ENCODE measurements around the gene PRR33.
"Not testable (repeated sequence)": the region's sequence is repeated elsewhere in the genome, so short reads cannot be mapped to it uniquely, and the experiment has no call there.

The PRR33 gene

DNA sequence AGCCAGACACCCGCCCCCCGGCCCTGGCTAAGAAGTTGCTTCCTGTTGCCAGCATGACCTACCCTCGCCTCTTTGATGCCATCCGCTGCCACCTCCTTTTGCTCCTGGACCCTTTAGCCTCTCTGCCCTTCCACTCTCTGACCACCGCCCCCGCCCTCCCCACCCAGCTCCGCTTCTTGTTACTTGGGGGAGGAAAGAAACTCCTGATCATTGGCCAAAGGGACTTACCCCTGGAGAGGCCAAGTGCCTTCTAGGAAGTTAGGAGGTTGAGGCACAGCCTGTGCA lies at the start of gene PRR33:
PRR33 (minus strand) TSS at position 65 of the 285 bp plus-strand sequence. CDS start 1,311 bp downstream, outside the sequence.
- no peak for DNase-seq

DNA sequence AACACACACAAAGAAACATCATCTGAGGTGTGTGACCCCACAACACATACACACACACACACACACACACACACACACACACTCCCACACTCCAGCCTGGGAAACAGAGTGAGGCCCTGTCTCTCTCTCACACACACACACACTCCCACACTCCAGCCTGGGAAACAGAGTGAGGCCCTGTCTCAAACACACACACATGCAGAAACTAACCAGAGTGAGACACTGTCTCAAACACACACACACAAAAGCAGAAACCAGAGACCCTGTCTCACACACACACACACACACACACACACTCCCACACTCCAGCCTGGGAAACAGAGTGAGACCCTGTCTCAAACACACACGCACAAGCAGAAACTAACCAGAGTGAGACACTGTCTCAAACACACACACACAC lies 48.1 kb upstream of the PRR33 start:
- DNase-seq: not testable (repeated sequence)

DNA sequence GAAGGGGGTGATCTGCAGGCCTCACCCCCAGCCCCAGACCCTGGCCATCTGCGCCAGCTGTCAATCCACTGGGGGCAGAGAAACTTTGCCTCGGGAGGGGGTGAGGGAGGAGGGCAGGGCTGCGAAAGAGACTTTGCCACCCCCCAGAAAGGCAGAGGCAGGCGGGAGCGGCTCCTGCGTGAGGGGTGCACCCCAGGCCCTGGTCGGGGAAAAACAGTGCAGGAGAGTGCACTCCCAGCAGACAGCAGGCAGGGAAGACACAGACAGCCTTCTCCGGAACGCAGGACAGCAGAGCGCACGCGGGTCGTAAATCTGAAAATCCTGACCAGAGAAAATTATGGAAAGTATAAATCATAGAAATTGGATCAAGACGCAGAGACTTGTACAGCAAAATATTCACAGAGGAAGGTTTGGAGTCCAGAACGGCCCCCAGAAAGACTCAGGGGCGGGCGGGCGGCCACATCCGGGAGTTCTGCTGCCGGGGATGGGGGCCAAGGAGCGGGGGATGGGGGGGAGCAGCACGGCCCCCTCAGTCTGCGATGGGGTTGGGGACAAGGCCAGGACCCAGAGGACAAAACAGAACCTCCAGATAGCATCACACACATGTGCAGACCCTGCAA lies 47.4 kb upstream of the PRR33 start:
- DNase-seq: no peak

DNA sequence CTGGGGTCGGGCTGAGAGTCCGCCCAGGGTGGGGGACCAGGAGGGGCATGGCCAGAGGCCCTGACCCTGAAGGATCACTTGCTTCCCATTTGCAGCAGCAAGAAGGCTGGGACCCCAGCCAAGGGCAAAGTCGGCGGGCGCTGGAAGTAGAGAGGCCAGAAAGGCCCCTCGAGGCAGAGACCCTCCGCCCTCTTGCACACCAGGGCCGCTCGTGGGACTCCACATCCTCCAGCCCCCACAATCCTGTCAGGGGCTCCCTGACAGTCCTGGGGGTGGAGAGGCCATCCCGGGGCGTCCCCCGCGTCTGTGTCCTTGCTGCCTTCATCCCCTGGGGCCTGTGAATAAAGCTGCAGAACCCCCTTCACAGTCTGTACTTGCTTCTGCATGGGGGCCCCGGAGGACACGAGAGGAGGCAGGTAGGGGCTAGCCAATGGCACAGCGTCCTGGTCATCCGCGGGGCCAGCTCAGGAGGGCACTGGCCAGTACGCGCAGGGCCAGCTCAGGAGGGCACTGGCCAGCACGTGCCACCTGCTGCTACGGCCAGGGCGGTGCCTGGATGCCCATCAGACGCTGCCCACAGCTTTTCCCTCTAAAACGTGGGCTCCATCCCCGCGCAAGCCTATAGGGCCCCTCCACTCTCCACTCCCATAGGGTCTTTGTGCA lies 46.8 kb upstream of the PRR33 start:
- no peak for DNase-seq

DNA sequence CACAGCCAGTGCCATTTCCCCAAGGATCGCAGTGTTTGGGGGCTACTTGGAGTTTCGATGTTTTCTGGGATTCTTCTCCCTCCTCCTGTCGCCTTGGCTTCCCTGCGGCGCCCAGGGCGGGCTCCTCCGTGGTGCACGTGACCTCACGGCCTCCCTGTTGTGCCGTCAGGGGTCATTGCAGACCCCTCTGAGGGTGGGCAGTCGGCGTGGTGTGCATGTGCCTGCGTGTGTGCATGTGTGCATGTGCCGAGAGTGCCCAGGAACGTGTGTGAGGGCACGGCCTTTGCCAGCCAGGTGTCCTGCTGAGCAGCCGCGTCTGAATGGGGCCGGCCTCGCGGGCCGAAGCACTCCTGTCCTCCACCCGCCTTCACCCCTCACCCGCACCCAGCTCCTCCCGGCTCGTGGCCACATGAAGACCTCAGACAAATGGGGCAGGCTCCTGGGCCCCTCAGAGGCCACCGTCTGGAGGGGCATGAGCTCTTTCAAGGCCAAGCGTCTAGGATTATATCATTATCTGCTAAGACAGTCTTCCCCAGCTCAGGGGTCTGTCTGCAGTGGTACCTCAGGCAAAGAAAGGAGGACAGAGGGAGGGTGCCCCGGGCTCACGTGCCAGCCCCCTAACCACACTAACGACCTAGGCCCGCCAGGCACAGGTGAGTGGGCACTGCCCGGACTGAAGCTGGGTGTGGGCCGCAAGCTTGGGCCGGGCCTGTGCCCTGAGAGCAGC lies 46.1 kb upstream of the PRR33 start:
- no peak for DNase-seq

DNA sequence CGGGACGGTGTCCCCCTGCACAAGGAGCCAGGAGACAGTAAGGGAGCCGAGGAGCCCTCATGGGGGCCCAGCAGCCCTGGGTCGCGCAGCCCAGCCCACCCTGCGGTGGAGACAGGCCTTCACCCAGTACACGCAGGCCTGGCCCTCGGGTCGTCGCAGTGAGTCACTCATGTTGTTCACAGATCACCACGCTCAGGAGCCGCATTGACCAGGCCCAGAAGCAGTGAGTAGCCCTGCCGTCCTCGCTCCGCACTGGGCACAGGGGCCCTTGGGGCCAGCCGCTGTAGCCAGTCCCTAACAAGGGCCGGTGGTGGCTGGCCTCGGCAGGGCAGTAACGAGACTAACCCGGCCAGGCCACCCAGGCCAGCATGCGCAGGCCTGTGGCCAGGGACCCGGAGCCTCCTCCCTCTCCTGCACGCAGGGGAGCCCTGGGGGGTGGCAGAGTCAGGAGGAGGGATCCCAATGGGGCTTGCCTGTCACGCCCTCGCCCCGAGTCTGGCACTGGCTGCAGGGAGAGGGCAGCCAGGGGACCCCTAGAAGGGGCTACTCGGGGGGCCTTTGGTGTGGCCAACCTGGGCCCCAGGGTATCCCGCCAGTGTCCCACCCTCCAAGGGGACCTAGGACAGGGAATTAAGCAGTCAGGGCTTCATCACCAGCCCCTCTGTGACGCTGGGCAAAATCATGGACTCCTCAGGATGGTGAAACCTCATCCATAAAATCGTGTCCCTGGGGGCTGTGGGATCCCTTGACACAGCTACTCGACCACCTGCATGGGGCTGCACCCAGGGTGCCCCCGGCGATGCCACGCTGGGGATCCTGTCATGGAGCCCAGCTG lies 45.3 kb upstream of the PRR33 start:
- no peak for DNase-seq

DNA sequence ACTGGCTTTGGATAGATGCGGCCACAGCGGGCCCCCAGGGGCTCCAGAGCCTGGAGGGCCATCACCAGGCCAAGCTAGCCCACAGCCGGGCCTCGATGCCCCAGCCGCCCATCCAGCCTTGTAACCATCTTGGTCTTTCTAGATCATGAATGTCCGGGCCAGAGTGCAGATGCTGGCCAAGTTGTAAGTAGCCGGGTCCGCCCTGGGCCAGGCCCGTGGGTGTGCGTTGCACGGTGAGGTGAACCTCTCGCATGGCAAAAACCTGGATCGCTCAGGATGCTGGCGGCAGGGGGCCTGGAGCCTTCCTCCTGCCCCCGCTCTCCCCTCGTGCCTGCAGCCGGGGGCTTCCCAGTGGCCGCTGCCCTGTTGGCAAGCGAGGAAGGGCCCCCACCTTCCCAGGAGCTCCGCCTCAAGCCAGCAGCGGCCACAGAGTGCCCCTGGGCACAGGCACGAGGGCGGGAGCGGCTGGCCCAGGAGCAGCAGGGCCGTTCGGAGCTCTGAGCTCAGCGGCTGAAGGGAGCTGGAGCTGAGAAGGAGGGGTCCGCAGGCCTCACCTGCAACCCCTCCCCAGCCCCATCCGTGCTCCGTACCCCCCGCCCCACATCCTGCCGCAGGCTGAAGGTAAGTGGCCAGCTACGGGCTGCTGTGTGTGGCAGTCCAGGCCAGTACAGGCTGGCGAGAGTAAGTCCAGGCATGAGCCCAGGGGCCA lies 44.5 kb upstream of the PRR33 start:
- no peak for DNase-seq

DNA sequence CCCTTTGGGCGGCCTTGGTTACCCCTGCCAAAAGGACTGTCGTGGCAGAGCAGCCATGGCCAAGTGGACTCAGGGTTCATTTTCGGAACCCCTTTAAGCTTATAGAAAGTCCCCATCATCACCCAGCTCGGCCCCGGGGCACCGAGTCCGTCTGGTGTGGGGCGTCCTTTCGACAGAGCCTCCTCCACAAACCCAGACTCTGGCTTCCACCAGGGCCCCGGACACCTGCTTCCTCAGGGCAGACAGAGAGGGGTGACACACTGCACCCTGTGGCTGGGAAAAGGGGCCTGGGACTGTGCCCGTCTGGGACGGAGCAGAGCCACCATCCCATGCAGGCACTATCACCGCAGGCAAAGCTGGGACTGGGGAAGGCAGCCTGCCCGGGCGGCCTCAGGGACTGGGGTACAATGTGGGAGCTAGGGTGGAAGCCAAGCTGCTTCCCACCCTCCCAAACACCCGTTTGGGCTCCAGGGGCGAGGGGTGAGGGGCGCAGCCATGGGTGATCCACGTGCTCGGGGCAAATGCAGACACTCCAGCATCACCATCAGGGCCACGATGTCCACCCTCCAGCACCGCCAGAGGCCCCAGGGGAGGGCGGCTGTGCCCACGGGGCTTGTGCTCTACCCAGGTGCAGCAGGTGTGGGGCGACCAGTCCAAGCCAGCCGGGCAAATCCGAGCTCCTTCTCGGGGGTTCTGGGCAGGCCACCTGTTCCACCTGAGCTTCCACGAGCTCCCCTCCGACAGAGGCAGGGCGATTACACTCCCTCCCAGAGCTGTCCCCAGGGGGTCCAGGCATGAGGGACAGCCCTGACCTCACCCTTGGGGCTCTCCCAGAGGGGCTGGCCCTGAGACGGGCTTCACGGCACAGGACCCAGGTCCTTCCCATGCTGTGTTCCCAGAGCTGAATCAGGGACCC lies 43.7 kb upstream of the PRR33 start:
- no peak for DNase-seq

DNA sequence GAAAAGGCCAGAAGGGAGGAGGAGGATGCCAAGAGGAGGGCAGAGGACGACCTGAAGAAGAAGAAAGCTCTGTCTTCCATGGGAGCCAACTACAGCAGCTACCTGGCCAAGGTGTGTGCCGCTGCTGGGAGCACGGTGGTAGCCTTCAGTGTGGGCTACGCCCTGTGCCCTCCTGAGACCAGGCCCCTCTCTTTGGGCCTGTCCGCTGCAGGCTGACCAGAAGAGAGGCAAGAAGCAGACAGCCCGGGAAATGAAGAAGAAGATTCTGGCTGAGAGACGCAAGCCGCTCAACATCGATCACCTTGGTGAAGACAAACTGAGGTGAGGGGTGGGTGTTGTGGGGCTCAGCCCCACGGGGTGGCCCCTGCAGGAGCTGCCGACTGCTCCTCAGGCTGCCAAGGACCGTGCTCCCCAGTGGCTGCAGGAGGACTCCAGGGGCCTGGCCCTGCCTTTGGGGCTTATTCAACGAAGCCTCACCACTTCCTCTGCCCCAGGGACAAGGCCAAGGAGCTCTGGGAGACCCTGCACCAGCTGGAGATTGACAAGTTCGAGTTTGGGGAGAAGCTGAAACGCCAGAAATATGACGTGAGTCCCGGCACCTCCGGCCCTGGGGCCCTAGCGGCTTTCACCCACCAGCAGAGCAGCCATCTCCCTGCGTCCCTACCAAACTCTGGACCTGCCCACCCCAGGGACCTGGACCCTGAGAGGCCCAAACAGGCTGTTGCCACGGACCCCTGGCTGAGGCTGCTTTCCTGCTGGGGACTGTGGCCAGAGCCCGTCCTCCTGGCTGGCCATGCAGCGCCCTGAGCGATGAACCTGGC lies 42.9 kb upstream of the PRR33 start:
- no peak for DNase-seq

DNA sequence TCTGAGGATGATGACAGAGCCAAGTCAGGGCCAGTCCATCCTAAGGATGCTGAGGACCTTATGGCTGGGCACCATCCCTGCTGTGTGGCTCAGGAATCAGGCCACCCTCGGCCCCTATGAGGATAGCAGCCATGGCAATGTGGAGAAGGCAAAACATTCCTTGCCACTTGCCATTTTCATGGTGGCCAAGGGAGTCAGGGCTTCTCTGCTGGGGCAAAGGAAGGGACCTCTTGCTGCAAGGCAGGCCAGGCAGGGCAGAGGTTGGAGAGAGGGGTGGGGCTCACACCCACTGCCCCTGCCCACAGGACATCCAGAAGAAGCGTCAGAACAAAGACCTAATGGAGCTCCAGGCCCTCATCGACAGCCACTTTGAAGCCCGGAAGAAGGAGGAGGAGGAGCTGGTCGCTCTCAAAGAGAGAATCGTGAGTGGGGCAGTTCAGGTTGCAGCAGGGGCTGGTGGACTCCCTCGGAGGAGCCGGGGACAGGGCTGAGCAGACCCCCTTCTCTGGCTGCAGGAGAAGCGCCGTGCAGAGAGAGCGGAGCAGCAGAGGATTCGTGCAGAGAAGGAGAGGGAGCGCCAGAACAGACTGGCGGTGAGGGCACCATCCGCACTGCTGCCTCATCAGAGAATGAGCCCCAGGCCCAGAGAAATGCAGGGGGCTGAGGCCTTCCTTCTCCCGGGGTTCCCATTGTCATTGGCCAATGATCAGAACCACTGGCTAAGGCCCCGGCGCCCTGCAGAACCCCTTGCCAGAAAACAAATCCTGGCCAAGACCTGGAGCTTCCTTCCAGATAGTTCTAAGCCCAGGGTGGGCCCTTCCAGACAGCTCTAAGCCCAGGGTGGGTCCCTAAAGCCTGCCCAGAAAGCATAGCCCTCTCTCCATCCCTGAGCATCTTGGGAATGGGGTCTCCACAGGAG lies 42.0 kb upstream of the PRR33 start:
- no peak for DNase-seq

DNA sequence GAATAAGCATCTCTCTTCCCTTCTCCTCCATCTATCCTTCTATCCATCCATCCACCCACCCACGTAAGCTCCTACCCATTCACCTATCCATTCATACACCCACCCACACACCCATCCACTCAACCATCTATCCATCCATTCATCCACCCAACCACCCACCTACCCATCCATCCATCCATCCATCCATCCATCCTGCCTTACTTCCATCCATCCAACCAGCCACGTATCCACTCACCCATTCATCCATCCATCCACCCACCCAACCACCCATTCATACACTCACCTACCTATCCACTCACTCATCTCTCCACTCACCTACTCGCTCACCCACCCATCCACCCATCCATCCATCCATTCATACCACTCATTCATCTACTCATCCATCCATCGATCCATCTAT lies 41.0 kb upstream of the PRR33 start:
- no peak for DNase-seq

DNA sequence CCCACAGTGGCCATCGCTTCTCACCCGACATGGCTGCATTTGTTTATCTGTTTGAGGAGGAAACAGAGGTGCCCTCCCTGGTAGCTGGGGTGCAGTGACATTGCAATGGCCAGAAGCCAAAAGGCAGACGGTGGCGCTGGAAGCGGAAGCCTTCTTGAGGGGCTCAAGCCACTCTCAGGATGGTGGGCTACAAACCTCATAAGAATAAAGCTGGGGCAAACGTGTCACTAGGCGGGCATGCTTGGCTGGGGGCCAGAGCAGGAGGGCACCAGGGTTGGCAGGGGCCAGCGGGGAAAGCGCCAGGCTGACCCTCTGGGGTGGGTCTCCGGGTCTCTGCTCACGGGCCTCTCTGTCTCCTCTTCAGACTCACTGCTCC lies 40.4 kb upstream of the PRR33 start:
- DNase-seq: no peak

DNA sequence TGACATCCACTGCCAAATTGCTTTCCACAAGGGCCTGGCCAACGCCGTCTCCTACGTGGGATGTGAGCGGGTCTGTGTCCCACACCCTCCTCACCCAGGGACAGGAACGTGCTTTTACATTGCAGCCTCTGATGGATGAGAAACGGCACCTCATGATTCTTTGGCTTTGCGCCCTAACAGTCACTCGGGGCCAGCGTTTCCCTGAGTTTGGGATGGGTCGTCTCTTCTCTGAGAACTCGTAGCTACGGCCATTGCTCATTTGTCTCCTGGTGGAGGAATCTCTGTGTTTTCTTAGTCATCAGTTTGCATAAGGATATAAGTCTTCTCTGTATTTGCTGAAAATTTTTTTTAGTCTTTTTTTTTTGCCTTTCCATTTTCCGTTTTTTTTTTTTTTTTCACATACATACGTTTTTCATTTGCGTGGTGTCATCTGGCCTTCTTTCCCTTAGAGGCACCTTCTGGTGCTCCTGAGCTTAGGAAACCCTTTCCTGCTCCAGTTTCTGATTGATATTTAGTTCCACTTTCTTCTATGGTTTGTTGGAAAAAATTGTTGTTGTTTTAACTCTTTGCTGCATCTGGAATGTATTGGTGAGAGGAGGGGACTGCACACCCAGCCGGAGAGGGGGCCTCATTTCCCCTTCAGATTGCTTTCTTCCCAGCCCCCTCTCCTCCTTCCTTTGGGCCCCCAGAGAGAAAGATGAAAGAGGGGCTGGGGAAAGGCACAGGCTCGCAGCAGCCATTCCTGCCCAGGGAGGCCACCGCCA lies 39.8 kb upstream of the PRR33 start:
- DNase-seq: no peak

DNA sequence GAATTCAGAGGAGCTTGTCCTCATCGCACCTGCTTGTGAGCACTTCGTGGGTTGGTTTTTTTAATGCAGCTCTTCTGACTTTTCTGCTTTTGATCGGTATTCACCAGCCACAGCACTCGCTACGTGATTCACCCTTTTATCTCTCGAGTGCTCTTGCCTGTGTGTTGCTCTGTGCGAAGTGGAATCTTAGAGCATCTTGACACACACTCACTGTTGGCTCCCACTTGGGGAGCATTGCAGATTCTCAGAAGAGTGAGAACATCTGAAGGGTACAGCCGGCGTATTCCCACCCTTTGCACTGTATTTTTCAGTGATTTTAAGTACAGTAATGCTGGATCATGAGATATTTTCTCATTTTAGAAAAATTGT lies 38.8 kb upstream of the PRR33 start:
- no peak for DNase-seq

DNA sequence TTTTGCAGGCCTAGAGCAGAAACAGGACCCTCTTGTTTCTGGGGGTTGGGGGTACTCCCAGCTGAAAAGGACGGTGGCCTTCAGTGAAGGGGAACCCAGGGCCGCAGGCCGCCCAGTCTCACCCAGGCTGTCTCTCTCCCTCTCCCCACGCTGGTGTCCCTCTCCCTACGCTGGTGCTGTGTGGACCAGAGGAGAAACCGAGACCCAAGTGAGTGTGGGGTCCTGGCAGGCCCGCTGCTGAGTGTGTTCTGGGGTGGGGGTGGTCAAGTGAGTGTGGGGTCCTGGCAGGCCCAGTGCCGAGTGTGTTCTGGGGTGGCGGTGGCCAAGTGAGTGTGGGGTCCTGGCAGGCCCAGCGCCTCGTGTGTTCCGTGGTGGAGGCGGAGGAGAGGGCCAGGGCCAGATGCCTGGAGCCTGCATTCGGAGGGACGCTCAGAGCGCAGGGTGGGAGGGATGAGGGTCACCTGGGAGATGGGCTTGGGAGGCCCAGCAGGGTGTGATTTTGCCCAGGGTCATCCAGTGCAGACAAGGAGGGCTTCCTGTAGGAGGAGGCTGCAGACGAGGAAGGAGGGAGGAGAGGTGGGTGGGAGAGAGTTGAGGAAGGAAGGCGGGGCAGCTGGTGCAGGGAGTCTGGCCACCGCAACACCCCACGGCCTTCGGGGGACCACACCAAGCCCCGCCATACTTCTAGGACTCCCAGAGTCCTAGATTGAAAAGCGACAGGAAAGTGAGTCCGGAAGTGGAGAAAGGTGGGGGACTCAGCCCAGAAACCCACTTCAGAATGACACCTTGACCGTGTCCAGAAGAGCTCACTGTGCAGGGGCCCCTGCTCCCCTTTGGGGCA lies 38.1 kb upstream of the PRR33 start:
- no peak for DNase-seq

DNA sequence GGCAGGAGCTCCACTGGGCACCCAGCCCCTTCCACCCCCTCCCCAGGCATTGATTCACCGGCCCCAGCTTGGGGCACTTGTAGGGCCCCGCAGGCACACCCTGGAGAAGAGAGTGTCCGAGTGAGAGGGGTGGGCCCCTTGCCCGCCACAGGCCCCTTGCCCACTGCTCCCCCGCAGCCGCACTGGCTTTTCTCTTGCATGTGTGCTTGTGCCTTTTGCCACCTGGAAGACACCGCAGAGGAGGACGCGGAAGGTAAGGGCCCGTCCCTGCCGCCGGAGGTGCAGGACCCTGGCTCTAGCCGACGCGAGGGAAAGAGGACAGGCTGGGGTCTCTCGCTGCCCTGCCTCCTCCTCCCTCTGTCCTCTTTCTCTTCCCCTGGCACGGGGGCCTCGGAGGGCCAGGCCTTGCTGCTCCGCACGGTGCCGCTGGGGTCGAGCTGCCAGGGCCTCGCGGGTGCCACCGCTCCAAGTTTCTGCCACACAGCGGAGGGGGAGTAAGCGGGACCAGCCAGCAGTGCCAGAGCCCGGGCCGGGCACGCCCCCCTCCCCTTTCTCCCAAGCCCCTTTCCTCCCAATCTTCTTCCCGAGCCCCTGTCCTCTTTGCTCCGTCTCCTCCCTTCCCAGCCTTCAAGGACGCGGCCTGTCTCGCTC lies 37.3 kb upstream of the PRR33 start:
- DNase-seq: no peak

DNA sequence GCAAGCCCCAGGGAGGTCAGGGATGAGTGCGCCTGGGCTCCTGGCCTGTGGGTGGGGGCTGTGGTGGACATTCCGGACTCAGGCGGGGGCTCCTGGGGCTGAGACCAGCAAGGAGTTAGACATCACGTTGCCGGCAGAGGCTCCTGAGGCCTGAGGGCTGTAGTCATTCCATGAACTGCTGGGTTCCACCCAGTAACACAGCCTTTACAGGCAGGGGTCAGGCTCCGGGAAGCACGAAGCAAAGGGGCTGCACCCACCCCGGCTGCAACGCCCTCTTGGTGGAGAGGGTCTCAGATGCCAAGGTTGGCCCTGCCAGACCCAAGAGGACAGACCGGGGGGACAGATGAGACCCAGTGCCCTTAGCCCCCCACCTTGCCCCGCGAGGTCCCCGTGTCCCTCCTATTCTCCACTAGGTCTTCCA lies 36.8 kb upstream of the PRR33 start:
- no peak for DNase-seq
